ENCODE results near the gene UGGT2. TPM values are rescaled to one million over a fixed set of nuclear protein-coding genes. Genes with fewer than 3 reads are reported as not detected.
"Not testable (repeated sequence)": the region's sequence is repeated elsewhere in the genome, so short reads cannot be mapped to it uniquely, and the experiment has no call there.

Gene UGGT2
- polyA plus RNA-seq, 1 experiment, result 30.5 TPM

- POLR2A ChIA-PET, result no interaction called here
- DNase-seq (ENCODE audit: low read depth, low spot score), result no peak
- Histone ChIP-seq H3K27me3 (ENCODE audit: control insufficient read depth, insufficient read depth, low read length) (no peaks in the 10 kb centered on the region), H3K9me3 (ENCODE audit: control insufficient read depth, insufficient read depth, low read length) (peaks cover 20% of the 10 kb centered on the region; the same call in 1 of the 2 replicates), H3K4me3 (ENCODE audit: low read depth, low read length) (no peak overlapping the region), H3K27ac (ENCODE audit: low read depth, low read length) (no peak overlapping the region)
- TF ChIP-seq, protein P1, sequence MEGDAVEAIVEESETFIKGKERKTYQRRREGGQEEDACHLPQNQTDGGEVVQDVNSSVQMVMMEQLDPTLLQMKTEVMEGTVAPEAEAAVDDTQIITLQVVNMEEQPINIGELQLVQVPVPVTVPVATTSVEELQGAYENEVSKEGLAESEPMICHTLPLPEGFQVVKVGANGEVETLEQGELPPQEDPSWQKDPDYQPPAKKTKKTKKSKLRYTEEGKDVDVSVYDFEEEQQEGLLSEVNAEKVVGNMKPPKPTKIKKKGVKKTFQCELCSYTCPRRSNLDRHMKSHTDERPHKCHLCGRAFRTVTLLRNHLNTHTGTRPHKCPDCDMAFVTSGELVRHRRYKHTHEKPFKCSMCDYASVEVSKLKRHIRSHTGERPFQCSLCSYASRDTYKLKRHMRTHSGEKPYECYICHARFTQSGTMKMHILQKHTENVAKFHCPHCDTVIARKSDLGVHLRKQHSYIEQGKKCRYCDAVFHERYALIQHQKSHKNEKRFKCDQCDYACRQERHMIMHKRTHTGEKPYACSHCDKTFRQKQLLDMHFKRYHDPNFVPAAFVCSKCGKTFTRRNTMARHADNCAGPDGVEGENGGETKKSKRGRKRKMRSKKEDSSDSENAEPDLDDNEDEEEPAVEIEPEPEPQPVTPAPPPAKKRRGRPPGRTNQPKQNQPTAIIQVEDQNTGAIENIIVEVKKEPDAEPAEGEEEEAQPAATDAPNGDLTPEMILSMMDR (IDR thresholded peaks at IDR 0.05; ENCODE audit: low read depth, low read length), result no peak
- CTCF ChIA-PET, result no interaction called here
Observed at GRCh38 chr13:95931300-95932025, 121.7 kb downstream of the UGGT2 start.

GRCh38 chr13:95929430-95929829, 123.8 kb downstream of the UGGT2 start:
- Histone ChIP-seq H3K4me3 (ENCODE audit: low read depth, low read length) (no peak overlapping the region), H3K27me3 (ENCODE audit: control insufficient read depth, insufficient read depth, low read length) (no peaks in the 10 kb centered on the region), H3K9me3 (ENCODE audit: control insufficient read depth, insufficient read depth, low read length) (peaks cover 20% of the 10 kb centered on the region; the same call in 1 of the 2 replicates), H3K27ac (ENCODE audit: low read depth, low read length) (no peak overlapping the region)
- POLR2A ChIA-PET, result no interaction called here
- TF ChIP-seq, protein P1 (IDR thresholded peaks at IDR 0.05; ENCODE audit: low read depth, low read length), result no peak
- CTCF ChIA-PET, result no interaction called here
- no peak for DNase-seq (ENCODE audit: low read depth, low spot score)

DNA sequence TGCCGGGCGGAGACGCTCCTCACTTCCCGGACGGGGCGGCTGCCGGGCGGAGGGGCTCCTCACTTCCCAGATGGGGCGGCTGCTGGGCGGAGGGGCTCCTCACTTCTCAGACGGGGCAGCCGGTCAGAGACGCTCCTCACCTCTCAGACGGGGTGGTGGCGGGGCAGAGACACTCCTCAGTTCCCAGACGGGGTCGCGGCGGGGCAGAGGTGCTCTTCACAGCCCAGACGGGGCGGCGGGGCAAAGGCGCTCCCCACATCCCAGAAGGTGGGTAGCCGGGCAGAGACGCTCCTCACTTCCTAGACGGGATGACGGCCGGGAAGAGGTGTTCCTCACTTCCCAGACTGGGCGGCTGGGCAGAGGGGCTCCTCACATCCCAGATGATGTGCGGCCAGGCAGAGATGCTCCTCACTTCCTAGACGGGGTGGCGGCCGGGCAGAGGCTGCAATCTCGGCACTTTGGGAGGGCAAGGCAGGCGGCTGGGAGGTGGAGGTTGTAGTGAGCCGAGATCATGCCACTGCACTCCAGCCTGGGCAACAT, 124.8 kb downstream of the UGGT2 start:
- H3K27me3 ChIP-seq (ENCODE audit: control insufficient read depth, insufficient read depth, low read length); DNase-seq (ENCODE audit: low read depth, low spot score); H3K27ac ChIP-seq (ENCODE audit: low read depth, low read length); CTCF ChIA-PET; H3K4me3 ChIP-seq (ENCODE audit: low read depth, low read length); POLR2A ChIA-PET: not testable (repeated sequence)
- H3K9me3 ChIP-seq (ENCODE audit: control insufficient read depth, insufficient read depth, low read length), result peaks cover 20% of the 10 kb centered on the region; the same call in 1 of the 2 replicates

GRCh38 chr13:95926231-95926630, 127.0 kb downstream of the UGGT2 start:
- ChIA-PET CTCF (no interaction called here), POLR2A (interaction anchor here (0.6 kb wide), 1 partner anchor 250 kb away, joined by 3 read pairs; the partner anchor contains the start of gene DNAJC3)
- TF ChIP-seq, protein P1 (IDR thresholded peaks at IDR 0.05; ENCODE audit: low read depth, low read length), result no peak
- Histone ChIP-seq H3K9me3 (ENCODE audit: control insufficient read depth, insufficient read depth, low read length) (peaks cover 13% of the 10 kb centered on the region; the same call in 1 of the 2 replicates), H3K27ac (ENCODE audit: low read depth, low read length) (no peak overlapping the region), H3K4me3 (ENCODE audit: low read depth, low read length) (no peak overlapping the region), H3K27me3 (ENCODE audit: control insufficient read depth, insufficient read depth, low read length) (no peaks in the 10 kb centered on the region)
- no peak for DNase-seq (ENCODE audit: low read depth, low spot score)

- TF ChIP-seq, protein P1 (IDR thresholded peaks at IDR 0.05; ENCODE audit: low read depth, low read length), result no peak
- no peak overlapping the region for H3K4me3 ChIP-seq (ENCODE audit: low read depth, low read length)
- H3K9me3 ChIP-seq (ENCODE audit: control insufficient read depth, insufficient read depth, low read length), result peaks cover 9% of the 10 kb centered on the region; the same call in 1 of the 2 replicates
- no peaks in the 10 kb centered on the region for H3K27me3 ChIP-seq (ENCODE audit: control insufficient read depth, insufficient read depth, low read length)
- DNase-seq (ENCODE audit: low read depth, low spot score), result peak; percentile 47
- CTCF ChIA-PET, result interaction anchor here (0.6 to 1.0 kb wide), 3 partner anchors 300 to 915 kb away, joined by 3 to 7 read pairs (median 4); no protein-coding TSS in a partner anchor
- POLR2A ChIA-PET, result interaction anchor here (0.6 kb wide), 1 partner anchor 248 kb away, joined by 6 read pairs; no protein-coding TSS in a partner anchor
- no peak overlapping the region for H3K27ac ChIP-seq (ENCODE audit: low read depth, low read length)
Observed at GRCh38 chr13:95924389-95924994, 128.7 kb downstream of the UGGT2 start.

Data from AG04450 (cell line).